MM.1S (cell line): ENCODE data around the gene MPHOSPH9.

ENCODE experiments used
- DNase-seq: peaks from one replicate; pipeline ENCODE4 v3.0.0-alpha.2; 2015
- H2AFZ ChIP-seq: fragments of 300-600 bp; sonication (generic); 2 replicates; pipeline ENCODE4 v1.6.0; 2016; ENCODE audit warnings: antibody characterized with exemption, low read length
- H3F3A ChIP-seq: fragments of 300-600 bp; sonication (generic); 2 replicates; pipeline ENCODE4 v1.6.1; 2016; ENCODE audit warnings: mild to moderate bottlenecking, antibody characterized with exemption, low read length, moderate library complexity, mixed read lengths; ENCODE audit not compliant: insufficient read depth
- H3K27ac ChIP-seq: fragments of 300-600 bp; sonication (generic); 2 replicates; pipeline ENCODE4 v1.5.1; 2016; ENCODE audit warnings: mild to moderate bottlenecking, low read length
- H3K27me3 ChIP-seq: fragments of 300-600 bp; sonication (generic); replicated peaks from 2 replicates; pipeline ENCODE4 v1.6.0; 2016; ENCODE audit warnings: low read length; ENCODE audit not compliant: insufficient read depth
- H3K36me3 ChIP-seq: fragments of 300-600 bp; sonication (generic); replicated peaks from 2 replicates; pipeline ENCODE4 v1.6.1; 2016; ENCODE audit warnings: mild to moderate bottlenecking, low read length, mixed read lengths; ENCODE audit not compliant: insufficient read depth
- H3K4me1 ChIP-seq: fragments of 300-600 bp; sonication (generic); 2 replicates; pipeline ENCODE4 v1.6.1; 2016; ENCODE audit warnings: low read length, mixed read lengths
- H3K4me2 ChIP-seq: fragments of 300-600 bp; sonication (generic); 2 replicates; pipeline ENCODE4 v1.6.0; 2016; ENCODE audit warnings: low read depth, low read length
- H3K4me3 ChIP-seq: fragments of 300-600 bp; sonication (generic); 2 replicates; pipeline ENCODE4 v1.5.1; 2016; ENCODE audit warnings: low read length, mixed read lengths
- H3K79me2 ChIP-seq: fragments of 300-600 bp; sonication (generic); 2 replicates; pipeline ENCODE4 v1.6.1; 2016; ENCODE audit warnings: mixed run types, low read length, mixed read lengths
- H3K9ac ChIP-seq: fragments of 300-600 bp; sonication (generic); 2 replicates; pipeline ENCODE4 v1.6.1; 2016; ENCODE audit warnings: low read length, mixed read lengths
- H3K9me2 ChIP-seq: fragments of 300-600 bp; sonication (generic); replicated peaks from 2 replicates; pipeline ENCODE4 v1.6.1; 2016; ENCODE audit warnings: mild to moderate bottlenecking, low read length, mixed read lengths; ENCODE audit not compliant: insufficient read depth
- H3K9me3 ChIP-seq: fragments of 300-600 bp; sonication (generic); replicated peaks from 2 replicates; pipeline ENCODE4 v1.6.1; 2016; ENCODE audit warnings: mild to moderate bottlenecking, low read length, mixed read lengths; ENCODE audit not compliant: insufficient read depth
- H4K20me1 ChIP-seq: fragments of 300-600 bp; sonication (generic); 2 replicates; pipeline ENCODE4 v1.6.1; 2016; ENCODE audit warnings: mild to moderate bottlenecking, low read length, moderate library complexity, mixed read lengths; ENCODE audit not compliant: insufficient read depth
- EZH2 ChIP-seq: fragments of 300-600 bp; sonication (generic); optimal IDR thresholded peaks from 2 replicates; pipeline ENCODE3; 2017; ENCODE audit warnings: low read depth, mild to moderate bottlenecking, antibody characterized with exemption, low read length, mixed read lengths
- EZH2phosphoT487 ChIP-seq: fragments of 300-600 bp; sonication (generic); IDR thresholded peaks from 2 replicates; pipeline ENCODE4 v1.6.1; 2018; ENCODE audit warnings: antibody characterized with exemption, low read length
- TF ChIP-seq, protein P1 (sequence below): fragments of 300-600 bp; sonication (generic); IDR thresholded peaks from 2 replicates; pipeline ENCODE4 v1.5.1; 2016; ENCODE audit warnings: antibody characterized with exemption, low read length, mixed read lengths

Gene MPHOSPH9, protein sequence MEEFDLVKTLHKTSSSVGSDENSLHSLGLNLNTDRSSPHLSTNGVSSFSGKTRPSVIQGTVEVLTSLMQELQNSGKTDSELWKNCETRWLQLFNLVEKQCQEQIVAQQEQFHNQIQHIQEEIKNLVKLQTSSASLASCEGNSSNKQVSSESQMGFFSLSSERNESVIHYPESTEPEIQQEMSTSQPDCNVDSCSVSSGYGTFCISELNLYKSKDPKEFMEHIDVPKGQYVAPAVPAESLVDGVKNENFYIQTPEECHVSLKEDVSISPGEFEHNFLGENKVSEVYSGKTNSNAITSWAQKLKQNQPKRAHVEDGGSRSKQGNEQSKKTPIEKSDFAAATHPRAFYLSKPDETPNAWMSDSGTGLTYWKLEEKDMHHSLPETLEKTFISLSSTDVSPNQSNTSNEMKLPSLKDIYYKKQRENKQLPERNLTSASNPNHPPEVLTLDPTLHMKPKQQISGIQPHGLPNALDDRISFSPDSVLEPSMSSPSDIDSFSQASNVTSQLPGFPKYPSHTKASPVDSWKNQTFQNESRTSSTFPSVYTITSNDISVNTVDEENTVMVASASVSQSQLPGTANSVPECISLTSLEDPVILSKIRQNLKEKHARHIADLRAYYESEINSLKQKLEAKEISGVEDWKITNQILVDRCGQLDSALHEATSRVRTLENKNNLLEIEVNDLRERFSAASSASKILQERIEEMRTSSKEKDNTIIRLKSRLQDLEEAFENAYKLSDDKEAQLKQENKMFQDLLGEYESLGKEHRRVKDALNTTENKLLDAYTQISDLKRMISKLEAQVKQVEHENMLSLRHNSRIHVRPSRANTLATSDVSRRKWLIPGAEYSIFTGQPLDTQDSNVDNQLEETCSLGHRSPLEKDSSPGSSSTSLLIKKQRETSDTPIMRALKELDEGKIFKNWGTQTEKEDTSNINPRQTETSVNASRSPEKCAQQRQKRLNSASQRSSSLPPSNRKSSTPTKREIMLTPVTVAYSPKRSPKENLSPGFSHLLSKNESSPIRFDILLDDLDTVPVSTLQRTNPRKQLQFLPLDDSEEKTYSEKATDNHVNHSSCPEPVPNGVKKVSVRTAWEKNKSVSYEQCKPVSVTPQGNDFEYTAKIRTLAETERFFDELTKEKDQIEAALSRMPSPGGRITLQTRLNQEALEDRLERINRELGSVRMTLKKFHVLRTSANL

DNA sequence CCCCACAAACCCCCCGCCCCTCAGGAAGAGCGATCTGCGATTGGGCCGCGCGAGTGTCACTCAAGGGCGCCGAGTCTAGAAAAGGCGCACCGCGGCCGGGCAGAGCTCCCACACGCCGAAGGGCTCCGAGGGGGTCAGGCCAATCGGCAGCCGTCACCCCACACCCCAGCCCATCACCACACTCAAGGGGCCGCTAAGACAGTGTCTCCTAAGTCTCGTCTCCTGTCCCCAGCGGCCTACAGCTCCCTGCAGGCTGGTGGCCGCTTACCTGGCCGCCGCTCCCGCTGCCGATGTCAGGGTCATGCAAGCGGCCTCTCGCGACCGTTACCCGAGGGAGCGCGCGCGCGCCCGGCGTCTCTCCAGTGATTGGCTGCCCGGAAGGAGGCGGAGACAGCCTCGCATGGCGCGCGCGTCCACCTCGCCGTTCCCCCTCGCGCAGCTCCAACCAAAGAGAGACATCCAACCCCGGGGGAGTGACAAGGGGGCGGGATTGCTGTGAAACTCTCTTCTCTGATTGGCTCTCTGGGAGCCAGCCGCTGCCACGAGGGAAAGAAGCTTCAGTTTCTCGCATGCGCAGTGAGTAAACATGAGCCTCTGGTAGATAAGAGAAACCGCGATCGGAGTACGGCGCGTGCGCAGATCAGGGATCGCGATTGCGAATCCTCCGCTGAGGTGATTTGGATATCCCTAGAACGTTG is at the start of gene MPHOSPH9, which contains the start of gene MTRFR:
Gene MPHOSPH9 (minus strand): TSS at position 335 of the 698 bp plus-strand sequence. CDS start 2,777 bp downstream, outside the sequence.
Gene MTRFR (plus strand): TSS at position 630 of the 698 bp plus-strand sequence. CDS start 20,239 bp downstream, outside the sequence.
- H3K4me1 ChIP-seq = peaks cover 6% of the 10 kb centered on the region; the same call in 1 of the 2 replicates
- no peaks in the 10 kb centered on the region for H4K20me1 ChIP-seq
- H3F3A ChIP-seq = 0 out of 2 replicates have a peak, but pooled peaks cover 7% of the 10 kb centered on the region
- peak; percentile 96 for DNase-seq
- no peaks in the 10 kb centered on the region for H3K9me2 ChIP-seq
- no peaks in the 10 kb centered on the region for H3K36me3 ChIP-seq
- TF ChIP-seq EZH2phosphoT487 (no peak), EZH2 (no peak)
- TF ChIP-seq, protein P1, sequence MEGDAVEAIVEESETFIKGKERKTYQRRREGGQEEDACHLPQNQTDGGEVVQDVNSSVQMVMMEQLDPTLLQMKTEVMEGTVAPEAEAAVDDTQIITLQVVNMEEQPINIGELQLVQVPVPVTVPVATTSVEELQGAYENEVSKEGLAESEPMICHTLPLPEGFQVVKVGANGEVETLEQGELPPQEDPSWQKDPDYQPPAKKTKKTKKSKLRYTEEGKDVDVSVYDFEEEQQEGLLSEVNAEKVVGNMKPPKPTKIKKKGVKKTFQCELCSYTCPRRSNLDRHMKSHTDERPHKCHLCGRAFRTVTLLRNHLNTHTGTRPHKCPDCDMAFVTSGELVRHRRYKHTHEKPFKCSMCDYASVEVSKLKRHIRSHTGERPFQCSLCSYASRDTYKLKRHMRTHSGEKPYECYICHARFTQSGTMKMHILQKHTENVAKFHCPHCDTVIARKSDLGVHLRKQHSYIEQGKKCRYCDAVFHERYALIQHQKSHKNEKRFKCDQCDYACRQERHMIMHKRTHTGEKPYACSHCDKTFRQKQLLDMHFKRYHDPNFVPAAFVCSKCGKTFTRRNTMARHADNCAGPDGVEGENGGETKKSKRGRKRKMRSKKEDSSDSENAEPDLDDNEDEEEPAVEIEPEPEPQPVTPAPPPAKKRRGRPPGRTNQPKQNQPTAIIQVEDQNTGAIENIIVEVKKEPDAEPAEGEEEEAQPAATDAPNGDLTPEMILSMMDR = no peak
- H3K4me2 ChIP-seq = peak within 1 kb of the TSS; percentile 83
- H3K27ac ChIP-seq = peak within 1 kb of the TSS; percentile 62; the same call in 1 of the 2 replicates
- peak within 1 kb of the TSS; percentile 87 for H3K4me3 ChIP-seq
- peak within 1 kb of the TSS; percentile 83 for H2AFZ ChIP-seq
- H3K9ac ChIP-seq = peak within 1 kb of the TSS; percentile 84
- no peaks in the 10 kb centered on the region for H3K27me3 ChIP-seq
- H3K9me3 ChIP-seq = no peaks in the 10 kb centered on the region
- H3K79me2 ChIP-seq = peaks cover 74% of the 10 kb centered on the region

GRCh38 chr12:123282111-123282510 is 49.2 kb upstream of the MPHOSPH9 start:
- H2AFZ ChIP-seq = no peak overlapping the region
- no peaks in the 10 kb centered on the region for H3K9me2 ChIP-seq
- H3K79me2 ChIP-seq = no peaks in the 10 kb centered on the region
- no peaks in the 10 kb centered on the region for H3K27me3 ChIP-seq
- H3K4me2 ChIP-seq = no peak overlapping the region
- no peak overlapping the region for H3K9ac ChIP-seq
- H3F3A ChIP-seq = no peaks in the 10 kb centered on the region
- DNase-seq = no peak
- H3K36me3 ChIP-seq = no peaks in the 10 kb centered on the region
- H3K9me3 ChIP-seq = no peaks in the 10 kb centered on the region
- 0 out of 2 replicates have a peak, but pooled peaks cover 3% of the 10 kb centered on the region for H3K4me1 ChIP-seq
- no peak overlapping the region for H3K4me3 ChIP-seq
- H3K27ac ChIP-seq = no peak overlapping the region
- no peaks in the 10 kb centered on the region for H4K20me1 ChIP-seq
- TF ChIP-seq EZH2phosphoT487 (no peak), EZH2 (no peak)
- TF ChIP-seq, protein P1 = no peak

GRCh38 chr12:123280971-123281370 is 48.0 kb upstream of the MPHOSPH9 start:
- no peaks in the 10 kb centered on the region for H3K9me2 ChIP-seq
- H3K36me3 ChIP-seq = no peaks in the 10 kb centered on the region
- no peak overlapping the region for H2AFZ ChIP-seq
- no peaks in the 10 kb centered on the region for H4K20me1 ChIP-seq
- DNase-seq = no peak
- TF ChIP-seq EZH2phosphoT487 (no peak), EZH2 (no peak)
- TF ChIP-seq, protein P1 = no peak
- no peak overlapping the region for H3K27ac ChIP-seq
- H3K79me2 ChIP-seq = no peaks in the 10 kb centered on the region
- no peaks in the 10 kb centered on the region for H3K27me3 ChIP-seq
- H3K9me3 ChIP-seq = no peaks in the 10 kb centered on the region
- no peak overlapping the region for H3K4me2 ChIP-seq
- no peak overlapping the region for H3K4me3 ChIP-seq
- no peaks in the 10 kb centered on the region for H3F3A ChIP-seq
- 0 out of 2 replicates have a peak, but pooled peaks cover 3% of the 10 kb centered on the region for H3K4me1 ChIP-seq
- H3K9ac ChIP-seq = no peak overlapping the region
